ENCODE data around the gene CPPED1.
"Not testable (repeated sequence)": the region's sequence is repeated elsewhere in the genome, so short reads cannot be mapped to it uniquely, and the experiment has no call there.

The CPPED1 gene

DNA sequence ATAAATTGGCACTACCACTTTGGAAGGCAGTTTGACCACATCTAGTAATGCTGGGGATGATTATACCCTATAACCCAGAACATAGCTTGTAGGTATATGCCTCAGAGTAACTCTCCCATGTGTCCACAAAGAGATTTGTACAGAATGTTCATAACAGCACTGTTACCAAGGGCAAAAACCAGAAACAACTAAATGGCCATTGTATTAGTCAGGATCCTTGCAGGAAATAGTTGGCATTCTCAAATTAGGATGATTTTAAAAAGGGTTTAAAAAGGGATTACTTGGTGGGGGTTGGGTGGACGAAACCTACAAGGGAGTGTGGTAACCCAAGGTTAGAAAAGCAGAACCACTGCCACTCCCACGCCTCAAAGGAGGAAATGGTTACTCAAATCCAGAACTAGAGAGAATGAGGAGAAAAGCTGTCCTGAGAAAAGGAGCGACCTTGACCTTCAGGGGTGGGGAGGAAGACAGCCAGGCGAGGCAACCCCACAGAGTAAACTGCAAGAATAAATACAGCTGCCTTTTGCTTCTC lies 2.1 kb downstream of the CPPED1 start:
- peak; percentile 75 for DNase-seq

- no peak for DNase-seq
Measured at GRCh38 chr16:12800817-12801216, 2.9 kb downstream of the CPPED1 start.

DNA sequence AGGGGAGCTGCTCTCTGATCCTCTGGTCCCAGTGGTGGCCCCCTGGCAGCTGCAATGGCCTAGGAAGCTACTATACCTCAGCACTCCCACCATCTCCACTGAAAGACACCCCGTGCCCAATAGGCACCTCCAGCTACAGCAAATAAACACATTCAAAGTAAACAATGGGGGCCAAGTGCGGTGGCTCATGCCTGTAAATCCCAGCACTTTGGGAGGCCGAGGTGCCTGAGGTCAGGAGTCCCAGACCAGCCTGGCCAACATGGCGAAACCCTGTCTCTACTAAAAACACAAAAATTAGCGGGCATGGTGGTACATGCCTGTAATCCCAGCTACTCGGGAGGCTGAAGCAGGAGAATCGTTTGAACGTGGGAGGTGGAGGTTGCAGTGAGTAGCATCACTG lies 3.7 kb downstream of the CPPED1 start:
- not testable (repeated sequence) for DNase-seq

GRCh38 chr16:12798846-12799245 lies 4.8 kb downstream of the CPPED1 start:
- no peak for DNase-seq

DNA sequence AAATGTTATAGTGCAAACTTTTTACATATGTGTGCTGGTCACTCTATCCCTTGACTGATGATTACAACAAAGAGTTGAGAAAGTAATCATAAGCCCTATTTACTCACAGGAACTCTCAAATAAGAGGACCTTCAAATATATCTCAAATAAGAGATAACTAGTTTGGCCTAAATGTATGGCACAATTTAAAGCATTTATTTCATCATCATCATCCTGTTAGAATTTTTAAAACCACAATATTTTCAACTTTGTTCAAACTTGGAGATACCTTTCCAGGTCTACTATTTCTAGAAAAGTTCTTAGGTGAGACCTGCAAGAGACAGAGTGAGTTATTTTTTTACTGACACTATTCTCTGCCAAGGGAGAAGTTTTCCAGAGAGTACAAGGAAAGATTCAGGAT lies 5.5 kb downstream of the CPPED1 start:
- DNase-seq: no peak

GRCh38 chr16:12796498-12796897 lies 7.2 kb downstream of the CPPED1 start:
- DNase-seq: peak; percentile 44

GRCh38 chr16:12794486-12795387 lies 8.9 kb downstream of the CPPED1 start:
- no peak for DNase-seq

DNA sequence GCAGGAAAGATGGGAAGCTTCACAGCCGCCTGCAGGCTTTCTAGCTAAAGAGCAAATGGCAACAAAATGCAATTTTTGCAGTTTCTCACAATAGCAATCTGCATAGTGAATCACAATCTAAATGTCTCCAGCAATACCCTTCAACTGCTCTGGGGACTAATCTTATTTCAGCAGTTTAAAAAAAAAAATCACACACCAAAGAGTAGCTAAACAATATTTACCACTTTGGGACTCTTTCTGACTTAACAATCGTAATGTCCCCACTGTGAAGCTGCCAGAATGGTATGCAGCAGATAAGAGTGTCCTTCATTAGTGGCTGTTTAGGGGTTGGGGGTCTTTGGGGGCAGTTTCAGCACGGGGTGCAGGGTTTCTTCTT lies 9.8 kb downstream of the CPPED1 start:
- no peak for DNase-seq

GRCh38 chr16:12793120-12793864 lies 10.4 kb downstream of the CPPED1 start:
- DNase-seq: no peak

DNA sequence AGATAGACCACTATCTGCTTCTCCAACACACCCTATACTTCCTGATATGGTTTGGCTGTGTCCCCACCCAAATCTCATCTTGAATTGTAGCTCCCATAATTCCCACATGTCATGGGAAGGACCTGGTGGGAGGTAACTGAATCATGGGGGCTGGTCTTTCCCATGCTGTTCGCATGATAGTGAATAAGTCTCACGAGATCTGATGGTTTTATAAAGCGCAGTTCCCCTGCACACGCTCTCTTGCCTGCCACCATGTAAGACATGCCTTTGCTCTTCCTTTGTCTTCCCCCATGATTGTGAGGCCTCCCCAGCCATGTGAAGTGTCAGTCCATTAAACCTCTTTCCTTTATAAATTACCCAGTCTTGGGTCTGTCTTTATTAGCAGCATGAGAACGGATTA lies 11.2 kb downstream of the CPPED1 start:
- DNase-seq: not testable (repeated sequence)

- no peak for DNase-seq
Measured at GRCh38 chr16:12791340-12791739, 12.3 kb downstream of the CPPED1 start.

DNA sequence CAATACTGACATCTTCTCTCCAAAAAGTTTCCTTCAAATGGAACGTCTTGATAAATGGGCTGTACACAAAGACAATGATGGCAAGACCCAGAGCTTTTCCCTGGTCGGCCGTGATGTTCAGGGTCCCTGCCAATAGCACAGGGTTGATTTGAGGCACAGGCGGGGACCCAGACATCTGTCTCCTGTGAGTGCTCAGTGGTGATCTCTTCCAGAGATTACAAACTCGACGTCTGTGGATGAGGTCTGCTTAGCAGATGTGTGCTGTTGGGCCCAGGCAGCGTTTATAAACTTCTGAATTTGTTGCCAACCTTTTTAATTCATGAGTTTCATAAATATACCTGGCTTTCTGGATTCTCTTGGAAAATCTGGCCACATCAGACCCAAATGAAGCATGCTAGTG lies 14.9 kb downstream of the CPPED1 start:
- no peak for DNase-seq

GRCh38 chr16:12786081-12786480 lies 17.6 kb downstream of the CPPED1 start:
- no peak for DNase-seq

- DNase-seq: no peak
Measured at GRCh38 chr16:12784076-12784475, 19.6 kb downstream of the CPPED1 start.

GRCh38 chr16:12781777-12782176 lies 21.9 kb downstream of the CPPED1 start:
- DNase-seq: no peak

DNA sequence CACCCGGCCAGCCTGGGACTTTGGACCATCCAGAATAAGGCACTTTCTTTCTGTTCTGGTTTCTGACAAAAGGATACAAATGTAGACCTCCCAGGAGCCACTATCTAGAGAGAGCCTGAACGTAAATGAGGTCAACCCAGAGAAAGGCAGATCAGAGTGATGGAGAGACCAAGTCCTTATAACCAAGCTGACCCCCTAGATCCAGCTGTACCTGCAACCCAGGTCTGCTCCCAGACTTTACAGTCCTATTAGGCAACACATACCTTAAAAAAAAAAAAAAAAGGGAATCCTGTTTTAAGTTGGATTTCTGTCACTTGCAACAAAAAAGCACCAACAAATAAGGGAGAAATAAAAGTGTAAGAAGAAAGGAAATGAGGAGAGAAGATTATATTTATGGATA lies 23.2 kb downstream of the CPPED1 start:
- no peak for DNase-seq

DNA sequence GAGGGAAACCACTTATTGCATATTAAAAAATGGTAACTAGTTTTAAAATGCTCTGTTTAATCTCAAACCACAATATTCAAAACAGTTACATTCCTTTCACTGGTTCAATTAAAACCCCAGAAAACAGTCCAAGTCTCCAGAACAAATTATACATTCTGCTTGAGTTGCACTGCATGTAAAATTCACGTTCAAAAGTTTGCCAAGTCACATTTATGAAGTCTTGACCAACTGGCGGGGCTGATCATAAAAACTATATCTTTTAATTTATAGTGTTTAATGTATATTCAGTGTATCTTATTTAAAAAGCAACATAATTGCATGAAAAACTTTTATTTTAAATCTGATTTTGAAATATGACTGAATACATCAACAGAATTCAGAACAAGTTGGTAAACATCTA lies 25.0 kb downstream of the CPPED1 start:
- no peak for DNase-seq

- no peak for DNase-seq
Measured at GRCh38 chr16:12775656-12776236, 27.9 kb downstream of the CPPED1 start.

DNA sequence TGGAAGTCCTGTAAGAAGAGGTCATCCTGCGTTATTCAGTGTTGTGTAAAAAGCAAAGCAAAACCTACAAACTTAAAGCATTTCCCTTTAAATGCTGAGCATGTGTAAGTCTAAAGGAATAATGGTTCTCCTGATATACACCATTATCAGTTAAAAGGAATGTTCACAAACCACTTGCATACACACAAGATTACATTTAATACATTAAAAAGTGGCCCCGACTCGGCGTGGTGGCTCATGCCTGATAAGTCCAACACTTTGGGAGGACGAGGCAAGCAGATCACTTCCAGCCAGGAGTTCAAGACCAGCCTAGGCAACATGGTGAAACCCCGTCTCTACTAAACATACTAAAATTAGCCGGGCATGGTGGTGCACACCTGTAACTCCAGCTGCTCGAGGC lies 30.5 kb downstream of the CPPED1 start:
- DNase-seq: no peak

GRCh38 chr16:12771341-12771798 lies 32.3 kb downstream of the CPPED1 start:
- no peak for DNase-seq

DNA sequence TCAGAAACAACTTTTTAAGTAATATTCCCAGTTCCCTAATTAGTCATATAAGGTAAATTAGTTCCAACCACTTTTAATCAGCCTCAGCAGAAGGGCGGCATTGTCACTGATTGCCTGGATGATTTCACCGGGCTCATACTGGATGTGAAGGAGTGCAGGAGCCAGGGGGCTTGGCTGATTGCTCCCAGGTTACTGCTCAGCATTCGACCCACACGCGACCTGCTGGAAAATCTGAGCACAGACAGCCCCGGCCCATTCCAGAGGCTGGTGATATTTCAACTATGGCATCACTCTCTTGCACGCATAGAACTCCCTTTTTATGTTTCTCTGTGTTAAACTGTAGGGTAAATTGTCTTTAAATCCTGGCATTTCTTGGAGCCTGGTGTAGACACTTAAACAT lies 34.2 kb downstream of the CPPED1 start:
- no peak for DNase-seq

DNA sequence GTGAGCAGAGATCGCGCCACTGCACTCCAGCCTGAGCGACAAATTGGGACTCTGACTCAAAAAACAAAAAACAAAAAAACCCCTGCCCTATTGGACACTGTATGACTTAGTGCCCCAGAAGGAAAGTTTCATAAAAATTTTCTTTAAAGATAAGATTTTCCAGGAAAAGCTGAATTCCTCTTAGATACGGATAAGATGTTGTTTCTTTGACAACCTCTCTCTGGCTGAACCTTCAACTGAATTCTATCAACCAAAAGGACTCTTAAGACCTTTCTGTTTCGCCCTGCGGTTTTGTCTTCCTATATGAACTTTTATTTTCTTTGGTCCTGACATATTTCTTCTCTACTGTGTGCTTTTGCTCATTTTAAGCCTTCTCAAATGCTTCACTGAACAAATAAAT lies 35.8 kb downstream of the CPPED1 start:
- no peak for DNase-seq

DNA sequence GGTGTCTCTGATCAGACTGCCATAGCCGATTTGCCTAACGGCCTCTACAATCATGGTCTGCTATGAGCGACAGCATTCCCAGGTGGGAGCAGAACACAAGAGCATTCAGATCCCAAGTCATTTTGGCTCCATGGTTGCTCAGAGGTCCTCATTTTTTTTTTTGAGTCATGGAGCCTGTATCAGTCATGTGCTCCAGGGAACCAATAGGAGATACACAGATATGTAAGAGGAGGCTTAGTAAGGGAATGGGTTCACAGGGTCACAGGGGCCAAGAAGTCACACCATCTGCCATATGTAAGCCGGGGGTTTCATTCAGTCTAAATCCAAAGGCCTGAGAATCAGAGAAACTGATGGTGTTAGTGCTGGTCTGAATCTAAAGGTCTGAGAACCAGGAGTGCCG lies 36.8 kb downstream of the CPPED1 start:
- DNase-seq: no peak

GRCh38 chr16:12766208-12766607 lies 37.5 kb downstream of the CPPED1 start:
- not testable (repeated sequence) for DNase-seq

All from fibroblast of upper back skin (primary cell).